ENCODE measurements around the gene UBR2. TPM values are rescaled to one million over a fixed set of nuclear protein-coding genes. Genes with fewer than 3 reads are reported as not detected.

Gene UBR2
- total and polyA plus RNA-seq, 2 of the 4 experiments (the other 2 are of a cell fraction) = 7.7 to 32.3 TPM

- in situ Hi-C loops (cut with MboI; ENCODE audit: low sequenced_read_pairs) = no loop called here
- no peak overlapping the region for H2BK120ac ChIP-seq (ENCODE audit: low read depth, low read length)
- dilution Hi-C loops (cut with HindIII; ENCODE audit: low sequenced_read_pairs, unreplicated experiment) = no loop called here
- no TSS peak for BruUV-seq (replicated peaks)
- no peak overlapping the region for H3K56ac ChIP-seq (ENCODE audit: extremely low read depth, insufficient read depth, low read length)
- no peaks in the 10 kb centered on the region for H3K4me1 ChIP-seq (ENCODE audit: control insufficient read depth, insufficient read depth, low read length)
- H4K20me1 ChIP-seq (ENCODE audit: insufficient read depth, low read length) = no peaks in the 10 kb centered on the region
- H3K18ac ChIP-seq (ENCODE audit: low read depth, low read length) = no peak overlapping the region
- no peak overlapping the region for H3K9ac ChIP-seq (ENCODE audit: low read depth, low read length)
- no peak overlapping the region for H2AFZ ChIP-seq (replicated peaks; ENCODE audit: low read length, poor library complexity)
- H3K4me2 ChIP-seq (ENCODE audit: low read depth, low read length) = no peak overlapping the region
- peak; percentile 83 for DNase-seq
- POLR2A ChIA-PET (ENCODE audit: unreplicated experiment) = no interaction called here
- no peak overlapping the region for H2BK15ac ChIP-seq (ENCODE audit: low read depth, low read length)
- H2AK5ac ChIP-seq (ENCODE audit: low read depth, low read length) = no peak overlapping the region
- no peak for TF ChIP-seq MXI1 (IDR thresholded peaks at IDR 0.05; ENCODE audit: borderline replicate concordance, low read depth, low read length)
- TF ChIP-seq SMC3 (IDR thresholded peaks at IDR 0.05; ENCODE audit: low read depth, low read length) = no peak
- no peak for TF ChIP-seq FOS (IDR thresholded peaks at IDR 0.05; ENCODE audit: low read depth, low read length)
- no peak for TF ChIP-seq CEBPB (IDR thresholded peaks at IDR 0.05; ENCODE audit: low read depth, low read length)
- no peak for TF ChIP-seq MAZ (IDR thresholded peaks at IDR 0.05; ENCODE audit: borderline replicate concordance, low read depth, low read length)
- TF ChIP-seq BHLHE40 (IDR thresholded peaks at IDR 0.05; ENCODE audit: low read depth, low read length) = no peak
- TF ChIP-seq RAD21 (IDR thresholded peaks at IDR 0.05; ENCODE audit: low read length) = no peak
- no peak for TF ChIP-seq ELK1 (IDR thresholded peaks at IDR 0.05; ENCODE audit: borderline replicate concordance, low read depth, low read length)
- TF ChIP-seq CHD1 (IDR thresholded peaks at IDR 0.05; ENCODE audit: low read depth, low read length) = no peak
- TF ChIP-seq CTCF (conservative IDR thresholded peaks at IDR 0.05; ENCODE audit: low read depth, low read length) = no peak
- TF ChIP-seq NFE2L2 (IDR thresholded peaks at IDR 0.05; ENCODE audit: low read depth, low read length) = no peak
- TF ChIP-seq USF2 (IDR thresholded peaks at IDR 0.05; ENCODE audit: low read depth, low read length) = no peak
- no peak for TF ChIP-seq RFX5 (IDR thresholded peaks at IDR 0.05; ENCODE audit: low read depth, low read length)
- no peak for TF ChIP-seq RCOR1 (IDR thresholded peaks at IDR 0.05; ENCODE audit: insufficient replicate concordance, low read length)
- TF ChIP-seq MAFK (IDR thresholded peaks at IDR 0.05; ENCODE audit: low read depth, low read length) = no peak
- TF ChIP-seq POLR2A (IDR thresholded peaks at IDR 0.05; ENCODE audit: low read depth, low read length) = no peak
- peaks cover 24% of the 10 kb centered on the region for H3K36me3 ChIP-seq (ENCODE audit: control insufficient read depth, insufficient read depth, low read length)
- CTCF ChIA-PET = no interaction called here
- WGBS, 2 experiments (ENCODE audit: extremely low coverage in 2 of 2, insufficient read length in 1 of 2) = 48% methylated on average over 2 of the region's 5 CpGs; no CpG with 5 or more reads in 1 of the 2 experiments
- no peak overlapping the region for H2BK5ac ChIP-seq (ENCODE audit: low read depth, low read length, poor library complexity, severe bottlenecking)
- H3K27me3 ChIP-seq (ENCODE audit: control insufficient read depth, insufficient read depth, low read length) = no peaks in the 10 kb centered on the region
- no peak overlapping the region for H3K4ac ChIP-seq (ENCODE audit: low read depth, low read length)
- no peaks in the 10 kb centered on the region for H3K9me1 ChIP-seq (ENCODE audit: insufficient read depth, low read length)
- H3K23ac ChIP-seq (ENCODE audit: low read depth, low read length) = no peak overlapping the region
- H3K27ac ChIP-seq (ENCODE audit: insufficient read depth, low read length) = no peak overlapping the region
- peaks cover 0 to 14% of the 10 kb centered on the region in 2 experiments; a peak in 3 of 4 replicates for H3K79me1 ChIP-seq (ENCODE audit: low read depth in 1 of 2, low read length in 2 of 2)
- ATAC-seq (ENCODE audit: low read depth) = no peak
- H2BK20ac ChIP-seq (ENCODE audit: low read depth, low read length) = no peak overlapping the region
- intact Hi-C loops (cut with micrococcal nuclease) = no loop called here
- no peak overlapping the region for H3K14ac ChIP-seq (replicated peaks; ENCODE audit: low read depth, low read length)
- H4K91ac ChIP-seq (ENCODE audit: insufficient read depth, low read depth, low read length) = no peak overlapping the region
- H3K4me3 ChIP-seq (ENCODE audit: insufficient read depth, low read depth, low read length) = no peak overlapping the region
- no peak overlapping the region for H4K5ac ChIP-seq (ENCODE audit: low read depth, low read length)
- no peak overlapping the region for H4K8ac ChIP-seq (ENCODE audit: low read depth in 2 of 2, low read length in 2 of 2)
- no peaks in the 10 kb centered on the region for H3K9me3 ChIP-seq (ENCODE audit: control insufficient read depth, insufficient read depth, low read length)
- no peak overlapping the region for H2AK9ac ChIP-seq (replicated peaks; ENCODE audit: low read depth, low read length, poor library complexity)
Measured at GRCh38 chr6:42618686-42619085, 54.9 kb downstream of the UBR2 start.
